SK-N-SH (cell line): ENCODE measurements around the gene NCAM2. TPM values are rescaled to one million over a fixed set of nuclear protein-coding genes. Genes with fewer than 3 reads are reported as not detected.

Experiments
- CTCF ChIA-PET: fragments of 300-600, 350-600 bp; formaldehyde crosslinking; extraction: SDS; loops from one replicate; lab custom pipeline; 2021; lab: Yijun Ruan, JAX
- POLR2A ChIA-PET: fragments of 350-600 bp; sonication (Branson Sonifier 250); formaldehyde crosslinking; extraction: SDS; loops from one replicate; lab custom pipeline; 2020; ENCODE audit warnings: antibody characterized with exemption, inconsistent platforms; lab: Yijun Ruan, JAX
- DNase-seq: peaks from one replicate; pipeline ENCODE4 v3.0.0; 2012
- H2AFZ ChIP-seq: fragments of 200-600 bp; sonication (generic); 2 replicates; pipeline ENCODE4 v1.8.1; 2016; ENCODE audit warnings: antibody characterized with exemption, mild to moderate bottlenecking, low read depth
- H3F3A ChIP-seq: fragments of 200-600 bp; sonication (generic); replicated peaks from 2 replicates; pipeline ENCODE3; 2016; ENCODE audit warnings: antibody characterized with exemption, mild to moderate bottlenecking; ENCODE audit not compliant: insufficient read depth
- H3K27ac ChIP-seq, 2 experiments: fragments of 200-500 bp in 1 of 2; fragments of 200-600 bp in 1 of 2; sonication (Bioruptor generic) in 1 of 2; sonication (generic), shearing (Covaris generic) in 1 of 2; 2 replicates each; pipeline versions ENCODE4 v1.5.1 to v1.6.1; 2014 to 2016; ENCODE audit warnings: low read depth in 2 of 2, inconsistent platforms in 1 of 2, low read length in 1 of 2, mild to moderate bottlenecking in 1 of 2, mixed read lengths in 1 of 2
- H3K27me3 ChIP-seq: fragments of 200-600 bp; sonication (generic), shearing (Covaris generic); 2 replicates; pipeline ENCODE4 v1.6.1; 2016; ENCODE audit warnings: mixed run types; ENCODE audit not compliant: insufficient read depth
- H3K36me3 ChIP-seq, 2 experiments: fragments of 200-500 bp in 1 of 2; fragments of 200-600 bp in 1 of 2; sonication (Bioruptor generic) in 1 of 2; sonication (generic) in 1 of 2; replicated peaks in 1 of 2; 2 replicates each; pipeline versions ENCODE3 to v1.5.1; 2014 to 2016; ENCODE audit warnings: low read length in 1 of 2, mild to moderate bottlenecking in 1 of 2; ENCODE audit not compliant: insufficient read depth in 2 of 2, control insufficient read depth in 1 of 2
- H3K4me1 ChIP-seq, 2 experiments: fragments of 200-500 bp in 1 of 2; fragments of 200-600 bp in 1 of 2; sonication (Bioruptor generic) in 1 of 2; sonication (generic), shearing (Covaris generic) in 1 of 2; 2 replicates each; pipeline versions ENCODE4 v1.5.1 to v1.6.1; 2014 to 2016; ENCODE audit warnings: low read depth in 1 of 2, low read length in 1 of 2, mixed run types in 1 of 2; ENCODE audit not compliant: insufficient read depth in 2 of 2, control insufficient read depth in 1 of 2
- H3K4me2 ChIP-seq: fragments of 200-600 bp; sonication (generic), shearing (Covaris generic); 2 replicates; pipeline ENCODE4 v1.6.1; 2017; ENCODE audit warnings: mixed run types
- H3K4me3 ChIP-seq, 2 experiments: fragments of 200-500 bp in 1 of 2; fragments of 200-600 bp in 1 of 2; sonication (Bioruptor generic) in 1 of 2; sonication (generic), shearing (Covaris generic) in 1 of 2; 2 replicates each; pipeline versions ENCODE4 v1.5.1 to v1.8.1; 2014 to 2016; ENCODE audit warnings: low read depth in 2 of 2, inconsistent platforms in 1 of 2, low read length in 1 of 2, mild to moderate bottlenecking in 1 of 2, mixed read lengths in 1 of 2, moderate library complexity in 1 of 2
- H3K79me2 ChIP-seq: fragments of 200-600 bp; sonication (generic); 2 replicates; pipeline ENCODE4 v1.8.1; 2017; ENCODE audit warnings: mild to moderate bottlenecking; ENCODE audit not compliant: insufficient read depth
- H3K9ac ChIP-seq: fragments of 200-600 bp; sonication (generic); 2 replicates; pipeline ENCODE4 v1.6.1; 2017; ENCODE audit warnings: mixed run types
- H3K9me2 ChIP-seq: fragments of 200-600 bp; sonication (generic); 2 replicates; pipeline ENCODE4 v1.6.1; 2017; ENCODE audit warnings: mixed run types
- H3K9me3 ChIP-seq: fragments of 200-600 bp; sonication (generic); 2 replicates; pipeline ENCODE4 v1.6.1; 2017; ENCODE audit warnings: mixed run types, mild to moderate bottlenecking, moderate library complexity
- H4K20me1 ChIP-seq: fragments of 200-600 bp; sonication (generic); 2 replicates; pipeline ENCODE4 v1.6.1; 2017; ENCODE audit warnings: mild to moderate bottlenecking, mixed run types; ENCODE audit not compliant: insufficient read depth
- FOSL2 ChIP-seq: IDR thresholded peaks from 2 replicates; pipeline ENCODE4 v1.4.0; 2012; ENCODE audit warnings: low read depth, mild to moderate bottlenecking, moderate library complexity, borderline replicate concordance
- FOXJ3 ChIP-seq: sonication (generic); formaldehyde crosslinking; IDR thresholded peaks from 2 replicates; pipeline ENCODE4 v1.5.1; 2020; ENCODE audit warnings: mild to moderate bottlenecking, missing genetic modification reagents
- GABPA ChIP-seq: IDR thresholded peaks from 2 replicates; pipeline ENCODE4 v1.4.0; 2012; ENCODE audit warnings: low read depth, mild to moderate bottlenecking
- MEF2A ChIP-seq: IDR thresholded peaks from 2 replicates; pipeline ENCODE4 v1.4.0; 2012; ENCODE audit warnings: low read depth, borderline replicate concordance
- NRF1 ChIP-seq: IDR thresholded peaks from 2 replicates; pipeline ENCODE4 v1.6.1; 2012; ENCODE audit warnings: low read depth, mild to moderate bottlenecking, low read length
- RAD21 ChIP-seq: IDR thresholded peaks from 2 replicates; pipeline ENCODE4 v1.6.1; 2012; ENCODE audit warnings: mild to moderate bottlenecking, low read length
- RFX5 ChIP-seq: IDR thresholded peaks from 2 replicates; pipeline ENCODE4 v1.6.1; 2012; ENCODE audit warnings: mild to moderate bottlenecking, improper control_type of control experiment, low read length
- SMC3 ChIP-seq: IDR thresholded peaks from 2 replicates; pipeline ENCODE4 v1.6.1; 2012; ENCODE audit warnings: low read depth, low read length, improper control_type of control experiment
- TEAD4 ChIP-seq: IDR thresholded peaks from 2 replicates; pipeline ENCODE4 v1.4.0; 2012; ENCODE audit warnings: mild to moderate bottlenecking, borderline replicate concordance; ENCODE audit not compliant: insufficient read depth
- WGBS: methylation state at CpG from one replicate; pipeline ENCODE4 v1.1.6; 2017; ENCODE audit warnings: low lambda C conversion rate; 5-methylcytosine and 5-hydroxymethylcytosine counted together
- polyA plus RNA-seq, 3 experiments: library from polyadenylated mRNA; depleted of rRNA; stranded (reverse); fragments of >200 nt; gene quantifications; 2 replicates each; pipeline ENCODE4 v1.2.3, GENCODE V29; 2012
- TF ChIP-seq, protein P1 (sequence below): fragments of 150-350 bp; IDR thresholded peaks from 2 replicates; pipeline ENCODE4 v1.6.1; 2017; ENCODE audit warnings: antibody characterized with exemption, low read length, low read depth, borderline replicate concordance
- TF ChIP-seq, protein P2 (sequence below): fragments of 200-600 bp; sonication (generic); IDR thresholded peaks from 2 replicates; pipeline ENCODE4 v1.6.1; 2017; ENCODE audit warnings: antibody characterized with exemption, mild to moderate bottlenecking, moderate library complexity
- TF ChIP-seq, protein P3 (sequence below): IDR thresholded peaks from 2 replicates; pipeline ENCODE4 v1.6.1; 2012; ENCODE audit warnings: mild to moderate bottlenecking, low read depth, low read length, moderate library complexity
- TF ChIP-seq, protein P4 (sequence below): IDR thresholded peaks from 2 replicates; pipeline ENCODE4 v1.4.0; 2012; ENCODE audit warnings: low read depth
- TF ChIP-seq, protein P5 (sequence below): IDR thresholded peaks from 2 replicates; pipeline ENCODE4 v1.4.0; 2012; ENCODE audit warnings: low read depth, borderline replicate concordance
- TF ChIP-seq, protein P6 (sequence below): IDR thresholded peaks from 2 replicates; pipeline ENCODE4 v1.4.0; 2012; ENCODE audit warnings: low read depth, borderline replicate concordance

The NCAM2 gene
- polyA plus RNA-seq, 1 of the 3 experiments (the other 2 are of a cell fraction): 2.1 TPM

DNA sequence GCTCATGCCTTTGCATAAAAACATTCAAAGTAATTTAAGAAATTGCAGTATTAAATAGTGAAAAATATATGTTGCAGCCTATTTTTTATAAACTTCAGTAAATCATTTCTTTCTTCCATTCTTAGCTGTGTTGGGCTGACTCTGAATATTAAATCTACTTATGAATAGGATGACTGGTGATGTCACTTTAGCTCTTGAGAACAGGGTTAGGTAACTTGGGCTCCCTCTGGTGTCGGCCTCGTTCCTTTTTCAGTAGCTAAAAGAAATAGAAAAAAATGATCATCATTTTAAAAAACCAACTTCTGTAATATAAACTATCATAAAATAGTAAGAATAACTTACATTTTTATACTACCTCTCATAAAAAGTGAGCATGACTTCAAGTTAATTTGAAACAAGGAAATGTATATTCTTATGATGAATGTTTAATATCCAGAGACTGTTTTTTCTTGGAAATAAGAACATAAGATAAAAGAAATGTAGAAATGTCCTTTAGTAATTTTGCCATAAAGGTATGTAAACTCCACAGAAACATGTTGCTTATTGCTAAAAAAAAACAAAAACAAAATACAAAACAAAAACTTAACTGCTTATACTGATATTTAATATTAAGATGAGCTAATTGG, 26.8 kb upstream of the NCAM2 start:
- no peak overlapping the region for H3K9ac ChIP-seq
- POLR2A ChIA-PET: no interaction called here
- no peaks in the 10 kb centered on the region for H3K9me3 ChIP-seq
- peak; percentile 65 for DNase-seq
- H3K27me3 ChIP-seq: no peaks in the 10 kb centered on the region
- no peak overlapping the region for H3K27ac ChIP-seq
- no peak overlapping the region for H3K4me2 ChIP-seq
- TF ChIP-seq RAD21 (peak; percentile 62), FOXJ3 (CRISPR knock-in tag) (no peak), GABPA (no peak), SMC3 (peak; percentile 49; the same call in 1 of the 2 replicates), NRF1 (no peak), MEF2A (no peak)
- TF ChIP-seq, protein P1, sequence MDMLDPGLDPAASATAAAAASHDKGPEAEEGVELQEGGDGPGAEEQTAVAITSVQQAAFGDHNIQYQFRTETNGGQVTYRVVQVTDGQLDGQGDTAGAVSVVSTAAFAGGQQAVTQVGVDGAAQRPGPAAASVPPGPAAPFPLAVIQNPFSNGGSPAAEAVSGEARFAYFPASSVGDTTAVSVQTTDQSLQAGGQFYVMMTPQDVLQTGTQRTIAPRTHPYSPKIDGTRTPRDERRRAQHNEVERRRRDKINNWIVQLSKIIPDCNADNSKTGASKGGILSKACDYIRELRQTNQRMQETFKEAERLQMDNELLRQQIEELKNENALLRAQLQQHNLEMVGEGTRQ: no peak
- TF ChIP-seq, protein P2, sequence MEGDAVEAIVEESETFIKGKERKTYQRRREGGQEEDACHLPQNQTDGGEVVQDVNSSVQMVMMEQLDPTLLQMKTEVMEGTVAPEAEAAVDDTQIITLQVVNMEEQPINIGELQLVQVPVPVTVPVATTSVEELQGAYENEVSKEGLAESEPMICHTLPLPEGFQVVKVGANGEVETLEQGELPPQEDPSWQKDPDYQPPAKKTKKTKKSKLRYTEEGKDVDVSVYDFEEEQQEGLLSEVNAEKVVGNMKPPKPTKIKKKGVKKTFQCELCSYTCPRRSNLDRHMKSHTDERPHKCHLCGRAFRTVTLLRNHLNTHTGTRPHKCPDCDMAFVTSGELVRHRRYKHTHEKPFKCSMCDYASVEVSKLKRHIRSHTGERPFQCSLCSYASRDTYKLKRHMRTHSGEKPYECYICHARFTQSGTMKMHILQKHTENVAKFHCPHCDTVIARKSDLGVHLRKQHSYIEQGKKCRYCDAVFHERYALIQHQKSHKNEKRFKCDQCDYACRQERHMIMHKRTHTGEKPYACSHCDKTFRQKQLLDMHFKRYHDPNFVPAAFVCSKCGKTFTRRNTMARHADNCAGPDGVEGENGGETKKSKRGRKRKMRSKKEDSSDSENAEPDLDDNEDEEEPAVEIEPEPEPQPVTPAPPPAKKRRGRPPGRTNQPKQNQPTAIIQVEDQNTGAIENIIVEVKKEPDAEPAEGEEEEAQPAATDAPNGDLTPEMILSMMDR: peak; percentile 71
- no peaks in the 10 kb centered on the region for H3K9me2 ChIP-seq
- no peaks in the 10 kb centered on the region for H3F3A ChIP-seq
- H3K36me3 ChIP-seq: no peaks in the 10 kb centered on the region
- no peak overlapping the region for H3K4me3 ChIP-seq
- 0% methylated on average over 2 of the region's 2 CpGs for WGBS
- CTCF ChIA-PET: interaction anchor here (0.5 to 1.5 kb wide), 13 partner anchors 9 to 543 kb away, joined by 3 to 10 read pairs (median 3); no protein-coding TSS in a partner anchor
- H4K20me1 ChIP-seq: no peaks in the 10 kb centered on the region
- no peaks in the 10 kb centered on the region for H3K4me1 ChIP-seq
- no peaks in the 10 kb centered on the region for H3K79me2 ChIP-seq
- no peak overlapping the region for H2AFZ ChIP-seq

DNA sequence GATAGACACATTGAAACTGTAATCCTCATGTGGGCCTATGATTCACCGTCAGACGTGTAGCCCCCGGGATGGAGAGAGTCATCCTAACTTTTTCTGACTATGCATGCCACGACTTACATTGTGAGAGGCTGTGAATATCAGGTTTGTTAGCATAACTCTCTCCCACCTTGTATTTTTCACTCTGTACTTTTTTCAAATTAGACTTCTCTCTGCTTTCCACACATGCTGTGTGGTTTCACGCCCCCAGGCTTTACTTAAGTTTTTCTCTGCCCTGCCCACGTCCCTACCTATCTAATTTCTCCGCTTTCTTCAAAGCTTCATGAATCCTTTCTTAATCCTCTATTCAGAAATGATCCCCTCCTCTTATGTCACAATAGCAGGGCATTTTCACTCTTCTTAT, 3.4 kb upstream of the NCAM2 start:
- no peaks in the 10 kb centered on the region for H3K79me2 ChIP-seq
- H4K20me1 ChIP-seq: no peaks in the 10 kb centered on the region
- H2AFZ ChIP-seq: no peak overlapping the region
- no peak overlapping the region for H3K4me3 ChIP-seq
- H3K36me3 ChIP-seq: no peaks in the 10 kb centered on the region
- H3K4me2 ChIP-seq: no peak overlapping the region
- H3K4me1 ChIP-seq: peaks cover 0 to 7% of the 10 kb centered on the region in 2 experiments; a peak in 2 of 4 replicates
- H3K9me2 ChIP-seq: no peaks in the 10 kb centered on the region
- no peaks in the 10 kb centered on the region for H3K9me3 ChIP-seq
- POLR2A ChIA-PET: no interaction called here
- H3K27me3 ChIP-seq: no peaks in the 10 kb centered on the region
- H3K27ac ChIP-seq: no peak overlapping the region
- 77% methylated on average over 7 of the region's 7 CpGs for WGBS
- no peaks in the 10 kb centered on the region for H3F3A ChIP-seq
- DNase-seq: no peak
- H3K9ac ChIP-seq: no peak overlapping the region
- CTCF ChIA-PET: interaction anchor here (1.0 kb wide), 1 partner anchor 23 kb away, joined by 3 read pairs; no protein-coding TSS in a partner anchor
- TF ChIP-seq NRF1 (no peak), RFX5 (no peak), FOSL2 (no peak), TEAD4 (no peak), GABPA (no peak)
- TF ChIP-seq, protein P3, sequence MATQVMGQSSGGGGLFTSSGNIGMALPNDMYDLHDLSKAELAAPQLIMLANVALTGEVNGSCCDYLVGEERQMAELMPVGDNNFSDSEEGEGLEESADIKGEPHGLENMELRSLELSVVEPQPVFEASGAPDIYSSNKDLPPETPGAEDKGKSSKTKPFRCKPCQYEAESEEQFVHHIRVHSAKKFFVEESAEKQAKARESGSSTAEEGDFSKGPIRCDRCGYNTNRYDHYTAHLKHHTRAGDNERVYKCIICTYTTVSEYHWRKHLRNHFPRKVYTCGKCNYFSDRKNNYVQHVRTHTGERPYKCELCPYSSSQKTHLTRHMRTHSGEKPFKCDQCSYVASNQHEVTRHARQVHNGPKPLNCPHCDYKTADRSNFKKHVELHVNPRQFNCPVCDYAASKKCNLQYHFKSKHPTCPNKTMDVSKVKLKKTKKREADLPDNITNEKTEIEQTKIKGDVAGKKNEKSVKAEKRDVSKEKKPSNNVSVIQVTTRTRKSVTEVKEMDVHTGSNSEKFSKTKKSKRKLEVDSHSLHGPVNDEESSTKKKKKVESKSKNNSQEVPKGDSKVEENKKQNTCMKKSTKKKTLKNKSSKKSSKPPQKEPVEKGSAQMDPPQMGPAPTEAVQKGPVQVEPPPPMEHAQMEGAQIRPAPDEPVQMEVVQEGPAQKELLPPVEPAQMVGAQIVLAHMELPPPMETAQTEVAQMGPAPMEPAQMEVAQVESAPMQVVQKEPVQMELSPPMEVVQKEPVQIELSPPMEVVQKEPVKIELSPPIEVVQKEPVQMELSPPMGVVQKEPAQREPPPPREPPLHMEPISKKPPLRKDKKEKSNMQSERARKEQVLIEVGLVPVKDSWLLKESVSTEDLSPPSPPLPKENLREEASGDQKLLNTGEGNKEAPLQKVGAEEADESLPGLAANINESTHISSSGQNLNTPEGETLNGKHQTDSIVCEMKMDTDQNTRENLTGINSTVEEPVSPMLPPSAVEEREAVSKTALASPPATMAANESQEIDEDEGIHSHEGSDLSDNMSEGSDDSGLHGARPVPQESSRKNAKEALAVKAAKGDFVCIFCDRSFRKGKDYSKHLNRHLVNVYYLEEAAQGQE: no peak
- TF ChIP-seq, protein P4, sequence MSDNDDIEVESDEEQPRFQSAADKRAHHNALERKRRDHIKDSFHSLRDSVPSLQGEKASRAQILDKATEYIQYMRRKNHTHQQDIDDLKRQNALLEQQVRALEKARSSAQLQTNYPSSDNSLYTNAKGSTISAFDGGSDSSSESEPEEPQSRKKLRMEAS: no peak
- TF ChIP-seq, protein P5, sequence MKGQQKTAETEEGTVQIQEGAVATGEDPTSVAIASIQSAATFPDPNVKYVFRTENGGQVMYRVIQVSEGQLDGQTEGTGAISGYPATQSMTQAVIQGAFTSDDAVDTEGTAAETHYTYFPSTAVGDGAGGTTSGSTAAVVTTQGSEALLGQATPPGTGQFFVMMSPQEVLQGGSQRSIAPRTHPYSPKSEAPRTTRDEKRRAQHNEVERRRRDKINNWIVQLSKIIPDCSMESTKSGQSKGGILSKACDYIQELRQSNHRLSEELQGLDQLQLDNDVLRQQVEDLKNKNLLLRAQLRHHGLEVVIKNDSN: no peak
- TF ChIP-seq, protein P6, sequence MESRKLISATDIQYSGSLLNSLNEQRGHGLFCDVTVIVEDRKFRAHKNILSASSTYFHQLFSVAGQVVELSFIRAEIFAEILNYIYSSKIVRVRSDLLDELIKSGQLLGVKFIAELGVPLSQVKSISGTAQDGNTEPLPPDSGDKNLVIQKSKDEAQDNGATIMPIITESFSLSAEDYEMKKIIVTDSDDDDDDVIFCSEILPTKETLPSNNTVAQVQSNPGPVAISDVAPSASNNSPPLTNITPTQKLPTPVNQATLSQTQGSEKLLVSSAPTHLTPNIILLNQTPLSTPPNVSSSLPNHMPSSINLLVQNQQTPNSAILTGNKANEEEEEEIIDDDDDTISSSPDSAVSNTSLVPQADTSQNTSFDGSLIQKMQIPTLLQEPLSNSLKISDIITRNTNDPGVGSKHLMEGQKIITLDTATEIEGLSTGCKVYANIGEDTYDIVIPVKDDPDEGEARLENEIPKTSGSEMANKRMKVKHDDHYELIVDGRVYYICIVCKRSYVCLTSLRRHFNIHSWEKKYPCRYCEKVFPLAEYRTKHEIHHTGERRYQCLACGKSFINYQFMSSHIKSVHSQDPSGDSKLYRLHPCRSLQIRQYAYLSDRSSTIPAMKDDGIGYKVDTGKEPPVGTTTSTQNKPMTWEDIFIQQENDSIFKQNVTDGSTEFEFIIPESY: no peak
